Heart right ventricle (tissue), 16 donors: ENCODE data around the gene DPF3. TPM values are rescaled to one million over a fixed set of nuclear protein-coding genes. Genes with fewer than 3 reads are reported as not detected.
A peak's percentile ranks its signal among the peaks of the same experiment; 100 is the strongest.

Experiments
- ATAC-seq, 8 donors: fragments of 200-7000 bp; cut with Tn5 transposase; one replicate each; pipeline ENCODE4 v1.9.1; 2020; ENCODE audit warnings: mild to moderate bottlenecking in 8 of 8, moderate library complexity in 8 of 8, moderate number of reproducible peaks in 1 of 8
- DNase-seq, 2 donors: peaks; one replicate each; pipeline ENCODE4 v3.0.0-alpha.2; 2020
- H3K27ac ChIP-seq, 10 donors: fragments of 200-600 bp; sonication (generic) in 2 of 10; one replicate each; pipeline versions ENCODE4 v1.5.0 to v1.8.0; 2020 to 2022; ENCODE audit warnings: mild to moderate bottlenecking in 3 of 10
- H3K27me3 ChIP-seq, 7 donors: fragments of 200-600 bp; one replicate each; pipeline ENCODE4 v1.8.0; 2021 to 2022; ENCODE audit warnings: mild to moderate bottlenecking in 2 of 7
- H3K36me3 ChIP-seq, 9 donors: fragments of 200-600 bp; sonication (generic) in 1 of 9; one replicate each; pipeline versions ENCODE4 v1.5.0 to v1.8.0; 2020 to 2022; ENCODE audit warnings: mild to moderate bottlenecking in 2 of 9
- H3K4me1 ChIP-seq, 9 donors: fragments of 200-600 bp; sonication (generic) in 1 of 9; one replicate each; pipeline versions ENCODE4 v1.5.0 to v1.8.0; 2020 to 2022; ENCODE audit warnings: mild to moderate bottlenecking in 4 of 9
- H3K4me3 ChIP-seq, 10 donors: fragments of 200-600 bp; sonication (generic) in 2 of 10; one replicate each; pipeline versions ENCODE4 v1.5.0 to v1.8.0; 2020 to 2022; ENCODE audit warnings: mild to moderate bottlenecking in 7 of 10, moderate library complexity in 2 of 10
- H3K9me3 ChIP-seq, 11 donors: fragments of 200-600 bp in 10 of 11; sonication (generic) in 2 of 11; one replicate each; pipeline versions ENCODE4 v1.5.0 to v1.8.0; 2013 to 2022; ENCODE audit warnings: mild to moderate bottlenecking in 2 of 11, control low read depth in 1 of 11, moderate library complexity in 1 of 11
- CTCF ChIP-seq, 9 donors: fragments of 200-600 bp; sonication (generic) in 2 of 9; IDR thresholded peaks; one replicate each; pipeline versions ENCODE4 v1.5.0 to v1.8.0; 2021 to 2022; ENCODE audit warnings: antibody characterized with exemption in 9 of 9, mild to moderate bottlenecking in 5 of 9, moderate library complexity in 1 of 9
- WGBS, 2 donors: extraction: QIAGEN DNeasy Blood & Tissue Kit; methylation state at CpG; one replicate each; pipeline ENCODE4 v1.1.7; 2013; ENCODE audit warnings: inconsistent platforms in 1 of 2; 5-methylcytosine and 5-hydroxymethylcytosine counted together
- intact Hi-C, 10 donors: fragments of 100-400 bp; cut with DNase I; formaldehyde crosslinking; loops; one replicate each; pipeline versions ENCODE4 v1.11.1 to v1.14.2; 2022
- polyA plus RNA-seq, 2 donors: library from polyadenylated mRNA; stranded (reverse); fragments of 200-250 nt; gene quantifications; one replicate each; pipeline ENCODE4 v1.2.3, GENCODE V29; 2013
- total RNA-seq, 10 donors: library from RNA; stranded (reverse); fragmentation: NEBNext Ultra II Directional in 3 of 10; extraction: Animal tissue kit (Norgen Biotek cat#: 25700) in 3 of 10; gene quantifications; one replicate each; pipeline versions ENCODE4 v1.2.1 to v1.2.4, GENCODE V29; 2021 to 2023
- donor health status: Arrhythmogenic right ventricular cardiomyopathy.
- donor health status: ischemic (EF 13 %, LVEDD 7.1; RV severe dilation, severe dysfunction).
- donor health status: healthy with polysubstance abuse.
- donor health status: DM: no; HTN: yes; CAD: no.
- donor health status: DM: no; HTN: no; CAD: no.
- donor health status: ischemic (EF 25% LVEDD 6.9; RV normal size, moderate dysfunction).
- donor health status: ischemic (EF 25% LVEDD 5.7; RV mildly dilated, moderate dysfunction).
- donor health status: healthy.
- donor health status: DM: yes; HTN: yes; CAD: no.
- donor health status: Ischemic cardiomyopathy.
- donor health status: ischemic (EF 35%, LVEDD 5.7; RV mildly dilated, moderate dysfunction).
- donor health status: nonischemic (EF 11% LVEDD 7.7; RV severe dilation, severe dysfunction).
- donor health status: DM: yes; HTN: yes; CAD: no.
- donor health status: PGD.
- donor health status: ischemic (EF 29% LVEDD 5.4; RV normal size, mild dysfunction).
- donor health status: nonischemic (EF 23%, LVEDD 6.1; RV moderate dilation, normal function).

DPF3 gene
- total and polyA plus RNA-seq, 12 donors = 3.8 to 52.3 (median 35.6) TPM

DNA sequence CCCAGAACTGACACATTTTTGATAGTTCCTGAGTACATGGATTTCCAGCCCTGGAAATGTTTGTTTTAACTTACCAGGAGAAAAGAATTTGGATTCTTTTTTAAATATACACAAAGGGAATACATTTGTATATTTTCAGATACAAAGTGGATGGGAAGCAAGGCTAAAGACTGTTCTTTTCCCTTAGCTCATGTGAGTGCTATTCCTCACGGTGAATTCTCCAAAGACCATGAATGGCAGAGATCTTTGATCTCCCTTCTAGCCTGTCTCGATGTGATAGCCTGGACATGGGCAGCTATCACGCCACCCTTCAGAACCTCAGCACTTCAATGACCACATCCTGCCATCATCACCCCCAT, 91.3 kb downstream of the DPF3 start:
- Histone ChIP-seq H3K4me1 (peaks cover 0 to 58% (median 27%) of the 10 kb centered on the region in 9 donors), H3K4me3 (no peak overlapping the region), H3K27ac (peak overlapping the region in 8 of 10 donors; percentile 26 to 69 (median 40)), H3K27me3 (no peaks in the 10 kb centered on the region), H3K9me3 (no peaks in the 10 kb centered on the region), H3K36me3 (no peaks in the 10 kb centered on the region)
- no peak for TF ChIP-seq CTCF (IDR thresholded peaks at IDR 0.05)
- ATAC-seq (no peak), DNase-seq (no peak)
- intact Hi-C loops = no loop called here
- 55 to 63% methylated on average over 3 of the region's 3 CpGs for WGBS, 2 donors

GRCh38 chr14:72801836-72802587, 91.9 kb downstream of the DPF3 start:
- Histone ChIP-seq H3K9me3 (no peaks in the 10 kb centered on the region), H3K27ac (peak overlapping the region in 9 of 10 donors; percentile 26 to 69 (median 39)), H3K4me1 (peaks cover 0 to 57% (median 27%) of the 10 kb centered on the region in 9 donors), H3K27me3 (no peaks in the 10 kb centered on the region), H3K4me3 (no peak overlapping the region), H3K36me3 (no peaks in the 10 kb centered on the region)
- ATAC-seq (peak in 6 of 8 donors; percentile 26 to 65 (median 53)), DNase-seq (no peak)
- WGBS, 2 donors = 60 to 69% methylated on average over 5 of the region's 5 CpGs
- intact Hi-C loops = no loop called here
- TF ChIP-seq CTCF (IDR thresholded peaks at IDR 0.05) = no peak

DNA sequence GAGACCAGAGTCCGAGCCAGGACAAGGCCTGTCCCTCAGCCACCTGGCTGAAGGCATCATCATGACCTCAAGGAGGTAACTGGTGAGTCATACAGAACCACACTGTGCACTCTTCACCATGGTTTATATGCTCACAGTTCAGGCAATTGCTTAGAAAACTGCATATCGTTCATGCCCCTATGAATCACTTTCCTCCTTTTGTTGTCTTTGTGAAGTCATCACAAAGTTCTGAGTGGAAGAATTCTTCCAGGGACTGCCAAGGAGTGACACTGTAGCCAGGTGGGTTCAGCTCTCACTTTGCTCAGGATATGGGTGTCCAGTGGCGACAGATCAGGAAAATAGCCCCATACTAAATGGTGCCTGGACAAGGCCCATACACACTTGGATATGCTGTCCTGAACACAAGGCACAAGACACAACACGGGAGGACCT, 92.5 kb downstream of the DPF3 start:
- Histone ChIP-seq H3K9me3 (no peaks in the 10 kb centered on the region), H3K27me3 (no peaks in the 10 kb centered on the region), H3K36me3 (no peaks in the 10 kb centered on the region), H3K4me1 (peaks cover 0 to 51% (median 27%) of the 10 kb centered on the region in 9 donors), H3K4me3 (no peak overlapping the region), H3K27ac (peak overlapping the region in 6 of 10 donors; percentile 26 to 69 (median 40))
- ATAC-seq = peak in 4 of 8 donors; percentile 8 to 36 (median 22)
- 64 to 65% methylated on average over 4 of the region's 4 CpGs for WGBS, 2 donors
- intact Hi-C loops = no loop called here
- no peak for DNase-seq
- TF ChIP-seq CTCF (IDR thresholded peaks at IDR 0.05) = no peak

DNA sequence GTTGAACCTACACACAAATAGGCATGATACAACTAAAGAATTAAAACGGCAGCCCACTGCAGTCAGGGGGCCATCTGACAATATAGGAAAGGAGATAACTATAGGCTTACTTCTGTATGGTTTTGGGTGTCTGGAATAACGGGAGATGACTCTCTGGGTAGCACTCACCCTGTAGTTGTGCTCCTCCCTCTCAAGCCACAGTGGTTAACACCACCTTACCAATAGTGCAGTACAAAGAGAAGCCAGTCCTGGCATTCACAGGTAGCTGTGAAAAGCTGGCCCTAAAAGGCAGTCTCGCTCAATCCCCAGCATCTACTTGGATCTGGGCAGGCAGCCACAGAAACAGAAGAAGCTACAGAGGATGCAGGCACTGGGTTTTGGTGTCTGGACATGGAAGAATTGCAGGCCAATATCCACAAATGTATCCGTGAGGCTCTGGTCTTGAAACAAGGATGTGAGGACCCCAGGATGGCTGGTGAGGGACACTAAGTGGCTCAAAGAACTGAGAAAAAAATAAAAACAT, 93.0 kb downstream of the DPF3 start:
- Histone ChIP-seq H3K4me3 (no peak overlapping the region), H3K36me3 (no peaks in the 10 kb centered on the region), H3K4me1 (peaks cover 0 to 49% (median 27%) of the 10 kb centered on the region in 9 donors), H3K27ac (peak overlapping the region in 1 of 10 donors; percentile 40), H3K9me3 (no peaks in the 10 kb centered on the region), H3K27me3 (no peaks in the 10 kb centered on the region)
- ATAC-seq (no peak), DNase-seq (no peak)
- intact Hi-C loops = no loop called here
- TF ChIP-seq CTCF (IDR thresholded peaks at IDR 0.05) = no peak
- WGBS, 2 donors = 71 to 86% methylated on average over 4 of the region's 4 CpGs
